BJ (cell line): ENCODE data around the gene BCORL1. TPM values are rescaled to one million over a fixed set of nuclear protein-coding genes. Genes with fewer than 3 reads are reported as not detected.

Experiments used
- CTCF ChIA-PET: fragments of 350-600 bp; formaldehyde crosslinking; extraction: SDS; loops from one replicate; lab custom pipeline; 2021; ENCODE audit warnings: antibody characterized with exemption, inconsistent platforms; lab: Yijun Ruan, JAX
- POLR2A ChIA-PET: fragments of 300-600 bp; sonication (Branson Sonifier 250); formaldehyde crosslinking; extraction: SDS; loops from one replicate; lab custom pipeline; 2021; ENCODE audit warnings: antibody characterized with exemption; lab: Charles Lee
- DNase-seq: peaks from one replicate; pipeline ENCODE4 v3.0.0-alpha.2; 2011; ENCODE audit warnings: low read depth
- H3K27me3 ChIP-seq: 2 replicates; pipeline ENCODE4 v1.6.0; 2011; ENCODE audit warnings: low read length; ENCODE audit not compliant: control insufficient read depth, insufficient read depth
- H3K36me3 ChIP-seq: 2 replicates; pipeline ENCODE4 v1.5.1; 2011; ENCODE audit warnings: low read length; ENCODE audit not compliant: control insufficient read depth, insufficient read depth
- H3K4me3 ChIP-seq: 2 replicates; pipeline ENCODE4 v1.5.1; 2011; ENCODE audit warnings: low read depth, mild to moderate bottlenecking, control low read depth, low read length
- polyA plus RNA-seq: library from polyadenylated mRNA; depleted of rRNA; stranded (reverse); fragments of >200 nt; gene quantifications from 2 replicates; pipeline ENCODE4 v1.2.3, GENCODE V29; 2011
- TF ChIP-seq, protein P1 (sequence below): IDR thresholded peaks from 2 replicates; pipeline ENCODE4 v1.5.1; 2011; ENCODE audit warnings: low read depth, mild to moderate bottlenecking, control low read depth, inconsistent platforms, low read length, moderate library complexity; ENCODE audit not compliant: insufficient read depth

BCORL1 gene
- polyA plus RNA-seq, 1 experiment = 1.5 TPM

DNA sequence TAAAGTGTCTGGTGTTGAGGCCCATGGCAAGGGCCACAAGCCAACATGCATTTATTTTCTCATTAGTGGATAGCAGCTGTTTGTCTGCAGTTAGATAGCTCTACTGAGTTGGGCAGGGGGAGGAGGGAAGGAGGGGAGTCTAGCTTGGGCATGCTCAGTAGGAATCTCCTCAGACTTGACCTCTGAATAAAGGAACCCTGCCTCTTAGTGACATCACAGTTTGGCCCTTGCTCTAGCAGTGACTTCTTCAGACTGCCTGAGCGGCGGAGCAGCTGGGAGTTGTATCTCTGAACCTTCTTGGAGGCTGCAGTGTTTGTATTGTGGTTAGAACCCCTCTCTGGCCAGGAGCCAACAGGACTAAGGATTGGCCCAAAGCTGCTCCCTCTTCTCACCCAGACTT, 57.4 kb downstream of the BCORL1 start:
- no peak overlapping the region for H3K4me3 ChIP-seq
- ChIA-PET CTCF (interaction anchor here (0.8 to 2.3 kb wide), 2 partner anchors 12 to 114 kb away, joined by 3 to 11 read pairs; no protein-coding TSS in a partner anchor), POLR2A (no interaction called here)
- no peak for DNase-seq
- TF ChIP-seq, protein P1, sequence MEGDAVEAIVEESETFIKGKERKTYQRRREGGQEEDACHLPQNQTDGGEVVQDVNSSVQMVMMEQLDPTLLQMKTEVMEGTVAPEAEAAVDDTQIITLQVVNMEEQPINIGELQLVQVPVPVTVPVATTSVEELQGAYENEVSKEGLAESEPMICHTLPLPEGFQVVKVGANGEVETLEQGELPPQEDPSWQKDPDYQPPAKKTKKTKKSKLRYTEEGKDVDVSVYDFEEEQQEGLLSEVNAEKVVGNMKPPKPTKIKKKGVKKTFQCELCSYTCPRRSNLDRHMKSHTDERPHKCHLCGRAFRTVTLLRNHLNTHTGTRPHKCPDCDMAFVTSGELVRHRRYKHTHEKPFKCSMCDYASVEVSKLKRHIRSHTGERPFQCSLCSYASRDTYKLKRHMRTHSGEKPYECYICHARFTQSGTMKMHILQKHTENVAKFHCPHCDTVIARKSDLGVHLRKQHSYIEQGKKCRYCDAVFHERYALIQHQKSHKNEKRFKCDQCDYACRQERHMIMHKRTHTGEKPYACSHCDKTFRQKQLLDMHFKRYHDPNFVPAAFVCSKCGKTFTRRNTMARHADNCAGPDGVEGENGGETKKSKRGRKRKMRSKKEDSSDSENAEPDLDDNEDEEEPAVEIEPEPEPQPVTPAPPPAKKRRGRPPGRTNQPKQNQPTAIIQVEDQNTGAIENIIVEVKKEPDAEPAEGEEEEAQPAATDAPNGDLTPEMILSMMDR = no peak
- H3K27me3 ChIP-seq = no peaks in the 10 kb centered on the region
- peaks cover 8% of the 10 kb centered on the region for H3K36me3 ChIP-seq

DNA sequence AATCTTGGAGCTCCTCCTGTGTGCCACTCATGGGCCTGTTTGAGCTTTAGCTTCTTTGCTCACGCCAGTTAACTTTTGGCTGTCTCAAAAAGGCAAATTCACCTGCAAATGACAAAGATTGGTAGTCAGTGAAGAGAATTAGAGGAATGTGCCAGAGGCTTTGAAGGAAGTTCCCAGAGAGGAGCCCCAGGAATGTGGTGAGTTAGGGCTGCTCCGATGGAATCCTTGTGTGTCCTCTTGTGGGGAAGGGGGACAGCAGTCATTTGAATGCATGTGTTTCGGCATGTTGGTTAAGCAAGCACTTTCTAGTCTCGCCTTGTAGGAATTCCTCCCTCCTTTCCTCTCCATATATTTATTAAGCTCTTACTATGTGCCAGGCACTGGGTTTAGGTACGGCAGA, 65.0 kb downstream of the BCORL1 start:
- no peak for DNase-seq
- Histone ChIP-seq H3K36me3 (peaks cover 13% of the 10 kb centered on the region), H3K4me3 (no peak overlapping the region), H3K27me3 (no peaks in the 10 kb centered on the region)
- TF ChIP-seq, protein P1 = no peak
- ChIA-PET CTCF (no interaction called here), POLR2A (no interaction called here)

DNA sequence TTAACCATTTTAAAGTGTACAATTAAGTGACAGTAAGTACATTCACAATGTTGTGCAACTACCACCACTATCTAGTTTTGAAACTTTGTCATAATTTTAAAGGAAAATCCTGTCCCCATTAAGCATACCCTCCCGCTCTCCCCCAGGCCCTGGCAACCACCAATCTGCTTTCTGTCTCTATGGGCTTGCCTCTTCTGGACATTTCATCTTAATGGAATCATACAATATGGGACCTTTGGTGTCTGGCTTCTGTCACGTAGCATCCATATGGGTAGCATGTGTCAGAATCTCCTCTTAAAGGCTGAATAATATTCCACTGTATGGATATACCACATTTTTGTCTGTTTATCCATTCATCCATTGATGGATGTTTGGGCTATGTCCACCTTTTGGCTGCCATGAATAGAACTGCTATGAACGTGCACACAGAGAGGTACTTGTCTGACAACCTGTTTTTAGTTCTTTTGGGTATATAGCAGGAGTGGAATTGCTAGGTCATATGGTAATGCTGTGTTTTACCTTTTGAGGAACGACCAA, 66.3 kb downstream of the BCORL1 start:
- H3K27me3 ChIP-seq = no peaks in the 10 kb centered on the region
- ChIA-PET CTCF (no interaction called here), POLR2A (no interaction called here)
- TF ChIP-seq, protein P1 = no peak
- H3K36me3 ChIP-seq = peaks cover 12% of the 10 kb centered on the region
- no peak for DNase-seq
- H3K4me3 ChIP-seq = no peak overlapping the region

DNA sequence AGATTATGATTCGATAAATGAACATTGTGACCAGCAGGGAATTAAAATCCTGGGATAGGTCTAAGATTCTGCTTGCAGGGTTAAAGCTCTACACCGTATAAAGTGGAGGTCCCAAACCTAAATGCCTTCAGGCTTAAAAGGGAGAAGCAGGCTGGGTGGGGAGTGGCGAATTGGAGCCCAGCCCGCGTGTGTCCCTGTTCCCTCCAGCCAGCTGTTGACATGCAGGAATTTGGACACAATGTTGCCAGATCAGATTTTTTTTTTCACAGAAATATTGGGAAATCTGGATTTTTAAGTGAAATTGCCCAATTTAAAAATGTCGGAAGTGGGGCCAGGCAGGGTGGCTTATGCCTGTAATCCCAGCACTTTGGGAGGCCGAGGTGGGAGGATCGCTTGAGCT, 67.4 kb downstream of the BCORL1 start:
- Histone ChIP-seq H3K4me3 (no peak overlapping the region), H3K36me3 (peaks cover 12% of the 10 kb centered on the region), H3K27me3 (no peaks in the 10 kb centered on the region)
- no peak for DNase-seq
- CTCF ChIA-PET = no interaction called here
- TF ChIP-seq, protein P1 = no peak
- POLR2A ChIA-PET = no interaction called here

DNA sequence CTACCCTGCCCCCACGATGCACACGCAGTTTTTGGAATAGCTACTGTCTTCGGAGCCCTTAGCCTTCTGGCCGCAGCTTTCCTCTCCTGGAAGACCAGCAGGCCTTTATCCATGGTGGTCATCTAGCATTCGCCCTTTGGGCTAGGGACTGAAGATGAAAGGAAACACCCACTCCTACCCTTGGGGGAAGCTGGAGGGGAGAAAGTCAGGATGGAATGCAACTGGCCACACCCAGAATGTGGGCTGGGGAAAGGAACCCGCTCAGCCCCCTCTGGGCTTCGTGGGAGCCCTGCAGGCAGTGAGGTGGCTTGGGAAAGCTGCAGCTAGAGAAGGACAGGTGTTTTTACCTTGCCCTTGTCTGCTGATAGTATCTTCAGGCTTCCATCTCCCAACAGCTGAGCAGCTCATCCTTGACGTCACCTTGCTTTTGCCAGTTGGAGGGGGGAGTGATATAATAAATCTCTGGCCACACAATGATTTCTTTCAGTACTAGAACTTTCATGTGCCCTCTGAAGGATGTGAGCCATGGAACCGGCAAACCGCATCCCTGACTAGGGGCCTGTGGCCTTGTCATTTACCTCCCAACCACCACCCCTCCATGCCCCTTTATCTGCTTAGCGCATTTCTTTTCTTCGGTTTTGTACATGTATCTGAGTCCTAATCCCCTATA, 68.9 kb downstream of the BCORL1 start:
- no peak for DNase-seq
- no peak overlapping the region for H3K4me3 ChIP-seq
- POLR2A ChIA-PET = no interaction called here
- CTCF ChIA-PET = interaction anchor here (0.6 to 1.1 kb wide), 2 partner anchors 126 to 450 kb away, joined by 3 read pairs; no protein-coding TSS in a partner anchor
- H3K27me3 ChIP-seq = no peaks in the 10 kb centered on the region
- TF ChIP-seq, protein P1 = no peak
- peaks cover 12% of the 10 kb centered on the region for H3K36me3 ChIP-seq
